SK-N-MC (cell line): ENCODE data around the gene KBTBD4.
A peak's percentile ranks its signal among the peaks of the same experiment; 100 is the strongest.
"Not testable (repeated sequence)": the region's sequence is repeated elsewhere in the genome, so short reads cannot be mapped to it uniquely, and the experiment has no call there.

Experiments used
- DNase-seq: peaks from one replicate; pipeline ENCODE4 v3.0.0-alpha.2; 2011; ENCODE audit warnings: low read depth, low spot score
- H3K27ac ChIP-seq: fragments of 200-600 bp; sonication (generic); 2 replicates; pipeline ENCODE4 v1.5.1; 2016; ENCODE audit warnings: mixed run types
- H3K36me3 ChIP-seq: fragments of 200-600 bp; sonication (generic); 2 replicates; pipeline ENCODE4 v1.6.1; 2017; ENCODE audit warnings: antibody characterized with exemption, low read length, mixed read lengths; ENCODE audit not compliant: insufficient read depth
- H3K4me3 ChIP-seq: fragments of 200-600 bp; sonication (generic); 2 replicates; pipeline ENCODE4 v1.5.1; 2016
- H3K9ac ChIP-seq: fragments of 200-600 bp; sonication (generic); 2 replicates; pipeline ENCODE4 v1.8.0; 2017; ENCODE audit warnings: mixed run types, mixed read lengths; ENCODE audit not compliant: insufficient read length
- H3K9me3 ChIP-seq: fragments of 200-600 bp; sonication (generic); 2 replicates; pipeline ENCODE4 v1.6.1; 2017; ENCODE audit warnings: low read depth, mild to moderate bottlenecking, antibody characterized with exemption, low read length, moderate library complexity, mixed read lengths
- EZH2 ChIP-seq: fragments of 200-600 bp; sonication (generic); IDR thresholded peaks from one replicate; pipeline ENCODE4 v1.6.1; 2017; ENCODE audit warnings: antibody characterized with exemption
- FOXP2 ChIP-seq: optimal IDR thresholded peaks from 2 replicates; pipeline ENCODE3; 2011; ENCODE audit warnings: mild to moderate bottlenecking, moderate library complexity; ENCODE audit not compliant: insufficient read depth; ENCODE audit errors: extremely low read length, control extremely low read depth
- POLR2AphosphoS5 ChIP-seq: IDR thresholded peaks from 2 replicates; pipeline ENCODE4 v1.6.1; 2012; ENCODE audit warnings: mild to moderate bottlenecking, low read depth, low read length, borderline replicate concordance

Gene KBTBD4

DNA sequence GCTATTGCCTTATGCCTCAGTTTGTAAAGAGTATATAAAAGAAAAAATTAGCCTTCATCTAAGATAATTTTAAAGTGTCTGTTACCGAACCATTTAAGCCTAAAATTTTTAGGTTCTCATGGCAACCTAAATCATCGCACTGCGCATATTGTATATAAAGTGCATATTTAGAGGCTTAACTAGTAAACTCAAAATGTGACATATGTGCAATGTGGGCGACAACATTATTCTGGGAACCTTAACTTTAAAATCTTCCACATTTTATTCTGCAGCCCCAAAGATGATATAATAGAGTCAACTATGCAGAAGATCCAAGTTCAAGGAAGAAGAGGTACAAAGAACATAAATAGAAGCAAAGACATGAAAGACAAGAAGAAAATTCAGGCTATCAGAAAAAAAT, 48.8 kb downstream of the KBTBD4 start:
- Histone ChIP-seq H3K9me3 (no peaks in the 10 kb centered on the region), H3K9ac (no peak overlapping the region), H3K36me3 (no peaks in the 10 kb centered on the region), H3K4me3 (no peak overlapping the region), H3K27ac (no peak overlapping the region)
- no peak for TF ChIP-seq POLR2AphosphoS5
- TF ChIP-seq FOXP2 = no peak
- no peak for TF ChIP-seq EZH2
- no peak for DNase-seq

DNA sequence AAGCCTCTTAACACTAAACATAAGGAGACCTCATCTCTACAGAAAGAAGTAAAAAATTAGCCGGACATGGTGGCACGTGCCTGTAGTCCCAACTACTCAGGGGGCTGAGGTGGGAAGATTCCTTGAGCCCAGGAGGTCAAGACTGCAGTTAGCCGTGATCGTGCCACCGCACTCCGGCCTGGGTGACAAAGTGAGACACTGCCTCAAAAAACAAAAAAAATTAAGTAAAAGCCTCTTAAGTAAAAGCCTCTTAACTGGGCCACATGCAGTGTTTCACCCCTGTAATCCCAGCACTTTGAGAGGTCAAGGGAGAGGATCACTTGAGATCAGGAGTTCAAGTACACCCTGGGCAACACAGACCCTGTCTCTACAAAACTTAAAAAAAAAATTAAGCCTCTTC, 51.6 kb downstream of the KBTBD4 start:
- H3K27ac ChIP-seq = 0 out of 2 replicates have a peak overlapping the region, but pooled peaks have one; percentile 1
- TF ChIP-seq EZH2 (no peak), FOXP2 (no peak)
- no peak overlapping the region for H3K4me3 ChIP-seq

DNA sequence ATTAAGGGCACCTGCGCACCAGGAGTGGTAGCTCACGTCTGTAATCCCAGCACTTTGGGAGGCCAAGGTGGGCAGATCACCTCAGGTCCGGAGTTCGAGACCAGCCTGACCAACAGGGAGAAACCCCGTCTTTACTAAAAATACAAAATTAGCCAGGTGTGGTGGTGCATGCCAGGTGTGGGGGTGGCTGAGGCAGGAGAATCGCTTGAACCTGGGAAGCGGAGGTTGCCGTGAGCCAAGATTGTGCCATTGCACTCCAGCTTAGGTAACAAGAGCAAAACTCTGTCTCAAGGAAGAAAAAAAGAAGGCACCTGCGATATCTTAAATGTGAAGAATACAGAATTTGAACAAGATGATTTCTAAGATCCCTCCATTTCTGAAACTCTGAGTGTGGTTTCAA, 52.7 kb downstream of the KBTBD4 start:
- DNase-seq, H3K9me3 ChIP-seq, H3K9ac ChIP-seq, H3K36me3 ChIP-seq, H3K27ac ChIP-seq, H3K4me3 ChIP-seq: not testable (repeated sequence)

More for the DNA sequence above, 51.6 kb downstream of the KBTBD4 start:
- no peak for DNase-seq
- H3K9me3 ChIP-seq = no peaks in the 10 kb centered on the region
- H3K9ac ChIP-seq = no peak overlapping the region
- H3K36me3 ChIP-seq = no peaks in the 10 kb centered on the region

DNA sequence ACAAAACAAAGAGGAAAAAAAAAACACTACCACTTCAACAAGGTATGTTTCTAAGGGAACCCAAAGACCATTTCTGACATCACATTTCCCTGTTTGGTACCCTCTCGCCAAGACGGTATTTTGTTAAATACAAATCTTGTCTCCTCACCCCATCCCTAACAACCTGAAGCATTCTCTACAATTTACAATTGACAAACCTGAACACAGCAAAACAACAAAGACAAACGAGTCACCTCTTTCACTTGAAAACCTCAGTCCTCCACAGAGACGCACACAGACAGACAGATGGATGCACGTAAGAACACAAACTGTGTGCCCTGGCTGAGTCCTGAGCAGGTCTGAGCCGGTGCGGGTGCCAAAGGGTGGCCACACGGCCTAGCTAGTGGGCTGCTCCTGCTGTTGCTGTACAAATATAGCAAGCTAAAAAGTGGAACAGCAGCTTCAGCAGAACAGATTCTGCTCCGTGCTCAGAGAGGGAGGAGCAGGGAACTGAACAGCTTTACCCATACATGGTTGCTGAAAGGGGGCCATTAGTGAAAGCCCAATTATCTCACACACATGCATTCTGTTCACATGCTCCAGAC, 54.4 kb downstream of the KBTBD4 start:
- no peaks in the 10 kb centered on the region for H3K36me3 ChIP-seq
- no peak overlapping the region for H3K9ac ChIP-seq
- DNase-seq = no peak
- peak overlapping the region; percentile 70; the same call in 1 of the 2 replicates for H3K27ac ChIP-seq
- H3K4me3 ChIP-seq = no peak overlapping the region
- no peaks in the 10 kb centered on the region for H3K9me3 ChIP-seq
- TF ChIP-seq EZH2 (no peak), POLR2AphosphoS5 (no peak), FOXP2 (no peak)

DNA sequence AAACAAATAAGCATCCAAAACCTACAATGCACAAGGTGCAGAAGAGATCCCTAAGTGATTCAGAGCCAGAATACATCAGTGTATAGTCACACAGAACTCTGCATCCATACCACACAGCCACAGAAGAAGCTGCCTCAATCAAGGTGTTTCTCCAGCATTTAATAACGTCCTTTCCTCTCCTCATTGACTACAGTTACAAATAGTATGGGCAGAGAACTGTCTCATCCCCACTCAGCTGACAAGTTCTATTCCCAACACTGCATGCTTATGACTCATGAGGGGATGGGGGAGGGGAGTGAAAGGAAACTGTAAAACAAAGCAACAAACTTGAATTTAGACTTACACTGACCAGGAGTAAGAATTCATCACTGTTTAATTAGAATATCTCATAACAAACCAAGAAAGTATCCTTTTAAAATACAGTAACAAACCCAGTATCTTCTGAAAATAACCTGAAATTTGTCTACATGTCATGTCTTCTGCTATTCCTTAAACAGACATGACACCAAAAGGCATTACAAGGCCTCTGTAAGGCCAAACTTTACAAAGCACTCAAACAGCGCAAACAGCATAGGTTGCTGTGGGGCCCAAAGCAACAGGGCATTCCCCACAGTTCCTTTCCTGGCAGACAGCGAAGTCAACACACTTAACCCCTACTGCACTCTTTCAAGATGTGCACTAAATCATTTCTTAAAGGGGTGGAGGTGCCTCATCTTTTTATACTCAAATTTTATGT, 55.1 kb downstream of the KBTBD4 start:
- Histone ChIP-seq H3K9ac (no peak overlapping the region), H3K36me3 (no peaks in the 10 kb centered on the region), H3K4me3 (no peak overlapping the region)

More for the DNA sequence above, 55.1 kb downstream of the KBTBD4 start:
- TF ChIP-seq FOXP2 (no peak), POLR2AphosphoS5 (no peak), EZH2 (no peak)
- DNase-seq = no peak
- peak overlapping the region; percentile 33; the same call in 1 of the 2 replicates for H3K27ac ChIP-seq
- no peaks in the 10 kb centered on the region for H3K9me3 ChIP-seq
